Upper lobe of left lung (tissue), 6 donors: ENCODE results near the gene PDIK1L. TPM values are rescaled to one million over a fixed set of nuclear protein-coding genes. Genes with fewer than 3 reads are reported as not detected.

Experiments
- ATAC-seq, 2 donors: fragments of 200-7000 bp; cut with Tn5 transposase; one replicate each; pipeline ENCODE4 v1.9.1; 2022; ENCODE audit warnings: mild to moderate bottlenecking in 2 of 2, moderate library complexity in 2 of 2; ENCODE audit not compliant: low FRiP score in 2 of 2
- DNase-seq, 2 donors: peaks; one replicate each; pipeline ENCODE4 v3.0.0-alpha.2; 2019 to 2020
- H3K27ac ChIP-seq, 4 donors: fragments of 200-600 bp; sonication (generic); one replicate each; pipeline ENCODE4 v1.5.1; 2016 to 2019
- H3K27me3 ChIP-seq, 4 donors: fragments of 200-600 bp; sonication (generic); one replicate each; pipeline ENCODE4 v1.5.1; 2017 to 2019
- H3K36me3 ChIP-seq, 4 donors: fragments of 200-600 bp; sonication (generic); one replicate each; pipeline ENCODE4 v1.5.1; 2016 to 2019
- H3K4me1 ChIP-seq, 4 donors: fragments of 200-600 bp; sonication (generic); one replicate each; pipeline ENCODE4 v1.5.1; 2018 to 2019
- H3K4me3 ChIP-seq, 4 donors: fragments of 200-600 bp; sonication (generic); one replicate each; pipeline ENCODE4 v1.5.1; 2017 to 2019; ENCODE audit warnings: mild to moderate bottlenecking in 2 of 4, moderate library complexity in 1 of 4
- H3K9me3 ChIP-seq, 4 donors: fragments of 200-600 bp; sonication (generic); one replicate each; pipeline ENCODE4 v1.5.1; 2018 to 2019
- CTCF ChIP-seq, 6 experiments: fragments of 450-650 bp in 4 of 6; fragments of 200-600 bp in 2 of 6; sonication (generic) in 2 of 6; IDR thresholded peaks; one replicate each; pipeline ENCODE4 v1.5.1; 2016 to 2019; ENCODE audit warnings: antibody characterized with exemption in 6 of 6
- EP300 ChIP-seq, 4 donors: sonication (generic); formaldehyde crosslinking; IDR thresholded peaks; one replicate each; pipeline ENCODE4 v1.5.1; 2017; ENCODE audit warnings: antibody characterized with exemption in 4 of 4, control low read depth in 2 of 4
- POLR2A ChIP-seq, 4 donors: fragments of 450-650 bp; IDR thresholded peaks; one replicate each; pipeline ENCODE4 v1.5.1; 2016 to 2017; ENCODE audit warnings: antibody characterized with exemption in 4 of 4, mild to moderate bottlenecking in 2 of 4
- POLR2AphosphoS5 ChIP-seq, 2 donors: sonication (generic); formaldehyde crosslinking; IDR thresholded peaks; one replicate each; pipeline ENCODE4 v1.5.1; 2017; ENCODE audit warnings: antibody characterized with exemption in 2 of 2
- WGBS, 2 donors: methylation state at CpG; one replicate each; pipeline ENCODE4 v1.1.5; 2017 to 2018; 5-methylcytosine and 5-hydroxymethylcytosine counted together
- total RNA-seq, 6 donors: library from RNA; depleted of rRNA in 4 of 6; stranded (reverse); fragments of >200 nt in 4 of 6; gene quantifications; one replicate each; pipeline versions ENCODE4 v1.1.0 to v1.2.1, GENCODE V29; 2016 to 2021
- donor health status: DM: no; HTN: no; CAD: no; lungs with moderate emphysema.
- donor health status: DM: no; HTN: yes; CAD: no; lungs with severe emphysema.

The PDIK1L gene
- total RNA-seq, 6 donors from 2014 or later = 1.7 to 12.0 (median 8.8) TPM

GRCh38 chr1:26169198-26169554 lies 57.6 kb downstream of the PDIK1L start:
- DNase-seq (no peak), ATAC-seq (no peak)
- no peaks in the 10 kb centered on the region for H3K27me3 ChIP-seq
- H3K9me3 ChIP-seq = no peaks in the 10 kb centered on the region
- H3K4me3 ChIP-seq = peak overlapping the region in 2 of 4 donors; percentile 73 to 96
- peaks cover 0 to 7% (median 0%) of the 10 kb centered on the region in 4 donors for H3K36me3 ChIP-seq
- H3K27ac ChIP-seq = peak overlapping the region in 3 of 4 donors; percentile 70 to 89 (median 78)
- peaks cover 14 to 26% (median 18%) of the 10 kb centered on the region in 4 donors for H3K4me1 ChIP-seq
- TF ChIP-seq EP300 (IDR thresholded peaks at IDR 0.05) (no peak), POLR2A (IDR thresholded peaks at IDR 0.05) (no peak), POLR2AphosphoS5 (IDR thresholded peaks at IDR 0.05) (no peak), CTCF (IDR thresholded peaks at IDR 0.05) (no peak)
- WGBS, 2 donors = 70 to 74% methylated on average over 4 of the region's 4 CpGs

- ATAC-seq (peak; percentile 93 to 98), DNase-seq (peak; percentile 96 to 99)
- H3K36me3 ChIP-seq = peaks cover 0 to 7% (median 0%) of the 10 kb centered on the region in 4 donors
- H3K9me3 ChIP-seq = no peaks in the 10 kb centered on the region
- peaks cover 9 to 20% (median 14%) of the 10 kb centered on the region in 4 donors for H3K4me1 ChIP-seq
- 2 to 5% methylated on average over 8 to 24 of the region's 76 CpGs for WGBS, 2 donors
- peak within 1 kb of the TSS; percentile 73 to 96 (median 76) for H3K4me3 ChIP-seq
- peak in 1 of 4 donors; percentile 25 for TF ChIP-seq EP300 (IDR thresholded peaks at IDR 0.05)
- TF ChIP-seq POLR2AphosphoS5 (IDR thresholded peaks at IDR 0.05) = peak; percentile 71 to 82
- peak in 2 of 4 donors; percentile 67 to 69 for TF ChIP-seq POLR2A (IDR thresholded peaks at IDR 0.05)
- TF ChIP-seq CTCF (IDR thresholded peaks at IDR 0.05) = peak; percentile 88 to 99 (median 99)
- H3K27ac ChIP-seq = peak within 1 kb of the TSS; percentile 64 to 89 (median 74)
- H3K27me3 ChIP-seq = no peaks in the 10 kb centered on the region
These were observed 58.2 kb downstream of the PDIK1L start, which contains the start of gene ZNF593 for GRCh38 chr1:26169669-26170471. Gene ZNF593, plus strand, starts transcription at chr1:26169908. Its CDS starts 76 bp downstream, at chr1:26169984.

GRCh38 chr1:26170472-26170821 lies 58.8 kb downstream of the PDIK1L start:
- H3K4me3 ChIP-seq = peak overlapping the region; percentile 73 to 96 (median 76)
- no peaks in the 10 kb centered on the region for H3K27me3 ChIP-seq
- H3K27ac ChIP-seq = peak overlapping the region in 3 of 4 donors; percentile 70 to 89 (median 78)
- DNase-seq (no peak), ATAC-seq (no peak)
- H3K9me3 ChIP-seq = no peaks in the 10 kb centered on the region
- WGBS, 2 donors = 72 to 79% methylated on average over 8 to 9 of the region's 9 CpGs
- peaks cover 9 to 17% (median 13%) of the 10 kb centered on the region in 4 donors for H3K4me1 ChIP-seq
- peaks cover 0 to 7% (median 0%) of the 10 kb centered on the region in 4 donors for H3K36me3 ChIP-seq
- TF ChIP-seq EP300 (IDR thresholded peaks at IDR 0.05) = no peak

GRCh38 chr1:26171084-26172072 lies 59.8 kb downstream of the PDIK1L start, which contains the start of gene ZNF593OS:
Gene ZNF593OS, minus strand, starts transcription at chr1:26171832. Its CDS starts 171 bp downstream, at chr1:26171661.
- ATAC-seq (no peak), DNase-seq (no peak)
- H3K4me3 ChIP-seq = peak within 1 kb of the TSS in 3 of 4 donors; percentile 73 to 96 (median 73)
- peaks cover 9 to 17% (median 13%) of the 10 kb centered on the region in 4 donors for H3K4me1 ChIP-seq
- H3K27ac ChIP-seq = peak within 1 kb of the TSS in 1 of 4 donors; percentile 89
- no peak for TF ChIP-seq EP300 (IDR thresholded peaks at IDR 0.05)
- TF ChIP-seq POLR2AphosphoS5 (IDR thresholded peaks at IDR 0.05) = no peak
- no peak for TF ChIP-seq POLR2A (IDR thresholded peaks at IDR 0.05)
- no peak for TF ChIP-seq CTCF (IDR thresholded peaks at IDR 0.05)
- 88 to 93% methylated on average over 31 to 34 of the region's 34 CpGs for WGBS, 2 donors
- peaks cover 0 to 7% (median 0%) of the 10 kb centered on the region in 4 donors for H3K36me3 ChIP-seq
- H3K27me3 ChIP-seq = no peaks in the 10 kb centered on the region
- H3K9me3 ChIP-seq = no peaks in the 10 kb centered on the region

Other genes with a start within 250 kb of the PDIK1L start
- gene PAQR7, start 236.1 kb upstream of the PDIK1L start, total RNA-seq = 1 to 10 TPM; 1.9 to 9.6 (median 7.0) TPM
- gene STMN1, start 205.4 kb upstream of the PDIK1L start, total RNA-seq = 100 to 1,000 TPM in 1 of 6 donors, 10 to 100 TPM in 5; 38.3 to 103 (median 52.2) TPM
- 10 to 100 TPM; 12.6 to 20.1 (median 15.1) TPM for gene PAFAH2, start 113.8 kb upstream of the PDIK1L start, total RNA-seq
- under 1 TPM in 3 of 6 donors, not detected in 3; under 0.01 to 0.24 (median 0.20) TPM for gene EXTL1, start 90.0 kb upstream of the PDIK1L start, total RNA-seq
- gene SLC30A2, start 65.7 kb upstream of the PDIK1L start, total RNA-seq = under 1 TPM in 3 of 6 donors, not detected in 3; 0.09 to 0.27 (median 0.15) TPM
- under 1 TPM in 3 of 6 donors, not detected in 3; 0.26 to 0.61 (median 0.34) TPM for gene TRIM63, start 44.2 kb upstream of the PDIK1L start, total RNA-seq
- 1 to 10 TPM; 1.0 to 6.7 (median 4.7) TPM for gene FAM110D, start 47.3 kb downstream of the PDIK1L start, total RNA-seq
- gene C1orf232, start 57.1 kb downstream of the PDIK1L start, total RNA-seq = not detected
- gene ZNF593, start 58.1 kb downstream of the PDIK1L start, total RNA-seq = 10 to 100 TPM in 5 of 6 donors, 1 to 10 TPM in 1; 9.8 to 46.5 (median 29.2) TPM
- gene ZNF593OS, start 60.0 kb downstream of the PDIK1L start, total RNA-seq = not detected
- 10 to 100 TPM; 20.4 to 98.5 (median 43.1) TPM for gene CNKSR1, start 65.7 kb downstream of the PDIK1L start, total RNA-seq
- gene CATSPER4, start 78.8 kb downstream of the PDIK1L start, total RNA-seq = not detected
- 10 to 100 TPM; 10.1 to 16.8 (median 10.7) TPM for gene CEP85, start 122.4 kb downstream of the PDIK1L start, total RNA-seq
- gene SH3BGRL3, start 168.3 kb downstream of the PDIK1L start, total RNA-seq = 100 to 1,000 TPM in 4 of 6 donors, 10 to 100 TPM in 2; 39.1 to 271 (median 156) TPM
- 100 to 1,000 TPM in 2 of 6 donors, 10 to 100 TPM in 4; 25.7 to 194 (median 62.5) TPM for gene UBXN11, start 194.8 kb downstream of the PDIK1L start, total RNA-seq
- 100 to 1,000 TPM in 5 of 6 donors, 10 to 100 TPM in 1; 74.4 to 437 (median 172) TPM for gene CD52, start 206.1 kb downstream of the PDIK1L start, total RNA-seq
- gene CRYBG2, start 242.3 kb downstream of the PDIK1L start, total RNA-seq = 10 to 100 TPM in 3 of 6 donors, 1 to 10 TPM in 2, under 1 TPM in 1; 0.59 to 25.2 (median 11.1) TPM